MCF 10A (cell line): ENCODE results near the gene NKD1. TPM values are rescaled to one million over a fixed set of nuclear protein-coding genes. Genes with fewer than 3 reads are reported as not detected.
A peak's percentile ranks its signal among the peaks of the same experiment; 100 is the strongest.

Experiments used
- BruUV-seq: library from RNA; stranded (reverse); fragments of 400-500 nt; replicated peaks from 2 replicates; lab custom pipeline; 2021; lab: Mats Ljungman, UMichigan
- CTCF ChIA-PET: fragments of 300-600 bp; sonication (Branson Sonifier 250); formaldehyde crosslinking; extraction: SDS; loops from one replicate; lab custom pipeline; 2021; ENCODE audit warnings: antibody characterized with exemption, inconsistent platforms; lab: Yijun Ruan, JAX
- POLR2A ChIA-PET: fragments of 300-600, 350-650 bp; sonication (Branson Sonifier 250); formaldehyde crosslinking; extraction: SDS; loops from one replicate; lab custom pipeline; 2020; ENCODE audit warnings: antibody characterized with exemption, inconsistent platforms; lab: Yijun Ruan, JAX
- DNase-seq: peaks from one replicate; pipeline ENCODE4 v3.0.0-alpha.2; 2018; ENCODE audit not compliant: unreplicated experiment
- H3K27ac Mint-ChIP-seq: one replicate; pipeline ENCODE4 v1.8.0; 2022; ENCODE audit warnings: mild to moderate bottlenecking, low read depth, mixed read lengths; ENCODE audit not compliant: unreplicated experiment
- H3K27me3 Mint-ChIP-seq: one replicate; pipeline ENCODE4 v1.8.0; 2022; ENCODE audit warnings: mixed read lengths; ENCODE audit not compliant: insufficient read depth, unreplicated experiment
- H3K36me3 Mint-ChIP-seq: one replicate; pipeline ENCODE4 v1.8.0; 2022; ENCODE audit warnings: mild to moderate bottlenecking, moderate library complexity, mixed read lengths; ENCODE audit not compliant: insufficient read depth, unreplicated experiment
- H3K4me1 Mint-ChIP-seq: one replicate; pipeline ENCODE4 v1.8.0; 2022; ENCODE audit warnings: mixed read lengths; ENCODE audit not compliant: insufficient read depth, unreplicated experiment
- H3K4me3 Mint-ChIP-seq: one replicate; pipeline ENCODE4 v1.8.0; 2022; ENCODE audit warnings: mild to moderate bottlenecking, moderate library complexity, mixed read lengths; ENCODE audit not compliant: unreplicated experiment
- H3K9me3 Mint-ChIP-seq: one replicate; pipeline ENCODE4 v1.8.0; 2022; ENCODE audit warnings: mixed read lengths; ENCODE audit not compliant: unreplicated experiment
- intact Hi-C: fragments of 100-400 bp; cut with micrococcal nuclease; formaldehyde crosslinking; loops from 2 replicates; pipeline ENCODE4 v1.14.1; 2022
- total RNA-seq: library from RNA; stranded (reverse); gene quantifications from 2 replicates; pipeline ENCODE4 v1.2.3, GENCODE V29; 2022
- TF ChIP-seq, protein P1 (sequence below): fragments of 200-600 bp; IDR thresholded peaks from one replicate; pipeline ENCODE4 v1.8.0; 2022; ENCODE audit warnings: antibody characterized with exemption, mild to moderate bottlenecking; ENCODE audit not compliant: unreplicated experiment

Gene NKD1
- total RNA-seq, 1 experiment from 2014 or later = 0.07 TPM

DNA sequence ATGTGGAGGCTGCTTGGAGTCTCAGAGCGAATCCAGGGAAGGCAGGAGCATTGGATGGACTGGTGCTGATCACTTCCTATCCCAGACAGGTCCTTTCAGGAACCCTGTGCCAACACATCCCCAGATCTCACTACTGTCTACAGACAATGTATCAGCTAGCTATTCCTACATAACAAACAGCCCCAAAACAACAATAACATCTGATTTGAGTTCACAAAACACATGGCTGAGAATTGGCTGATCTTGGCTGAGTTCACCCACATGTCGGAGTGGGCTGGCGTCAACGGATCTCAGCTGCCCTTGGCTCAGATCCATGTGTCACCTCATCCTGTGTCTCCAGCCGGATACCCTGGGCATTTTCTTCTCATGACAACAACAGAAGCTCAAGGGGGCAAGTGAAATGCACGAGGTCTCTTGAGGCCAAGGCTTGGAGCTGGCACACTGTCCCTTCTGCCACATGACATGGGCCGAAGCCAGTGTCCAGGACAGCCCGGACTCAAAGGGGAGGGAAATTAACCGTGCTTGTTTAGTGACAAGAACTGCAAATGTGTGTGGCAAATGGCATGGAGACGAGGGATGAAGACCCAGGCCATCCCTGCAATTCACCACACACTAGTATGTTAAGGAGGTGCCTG is 114.2 kb downstream of the NKD1 start:
- H3K36me3 Mint-ChIP-seq = no peaks in the 10 kb centered on the region
- TF ChIP-seq, protein P1, sequence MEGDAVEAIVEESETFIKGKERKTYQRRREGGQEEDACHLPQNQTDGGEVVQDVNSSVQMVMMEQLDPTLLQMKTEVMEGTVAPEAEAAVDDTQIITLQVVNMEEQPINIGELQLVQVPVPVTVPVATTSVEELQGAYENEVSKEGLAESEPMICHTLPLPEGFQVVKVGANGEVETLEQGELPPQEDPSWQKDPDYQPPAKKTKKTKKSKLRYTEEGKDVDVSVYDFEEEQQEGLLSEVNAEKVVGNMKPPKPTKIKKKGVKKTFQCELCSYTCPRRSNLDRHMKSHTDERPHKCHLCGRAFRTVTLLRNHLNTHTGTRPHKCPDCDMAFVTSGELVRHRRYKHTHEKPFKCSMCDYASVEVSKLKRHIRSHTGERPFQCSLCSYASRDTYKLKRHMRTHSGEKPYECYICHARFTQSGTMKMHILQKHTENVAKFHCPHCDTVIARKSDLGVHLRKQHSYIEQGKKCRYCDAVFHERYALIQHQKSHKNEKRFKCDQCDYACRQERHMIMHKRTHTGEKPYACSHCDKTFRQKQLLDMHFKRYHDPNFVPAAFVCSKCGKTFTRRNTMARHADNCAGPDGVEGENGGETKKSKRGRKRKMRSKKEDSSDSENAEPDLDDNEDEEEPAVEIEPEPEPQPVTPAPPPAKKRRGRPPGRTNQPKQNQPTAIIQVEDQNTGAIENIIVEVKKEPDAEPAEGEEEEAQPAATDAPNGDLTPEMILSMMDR = no peak
- H3K4me1 Mint-ChIP-seq = no peaks in the 10 kb centered on the region
- no peaks in the 10 kb centered on the region for H3K27me3 Mint-ChIP-seq
- H3K27ac Mint-ChIP-seq = no peak overlapping the region
- no peak for DNase-seq
- ChIA-PET POLR2A (interaction anchor here (0.5 to 1.9 kb wide), 3 partner anchors 132 to 710 kb away, joined by 3 to 4 read pairs (median 4); no protein-coding TSS in a partner anchor), CTCF (interaction anchor here (0.5 to 14.5 kb wide), 13 partner anchors 9 to 320 kb away, joined by 3 to 251 read pairs (median 6); partner anchors contain the start of genes BRD7, CYLD and SNX20)
- H3K9me3 Mint-ChIP-seq = no peaks in the 10 kb centered on the region
- no TSS peak for BruUV-seq
- intact Hi-C loops = no loop called here
- H3K4me3 Mint-ChIP-seq = no peak overlapping the region

DNA sequence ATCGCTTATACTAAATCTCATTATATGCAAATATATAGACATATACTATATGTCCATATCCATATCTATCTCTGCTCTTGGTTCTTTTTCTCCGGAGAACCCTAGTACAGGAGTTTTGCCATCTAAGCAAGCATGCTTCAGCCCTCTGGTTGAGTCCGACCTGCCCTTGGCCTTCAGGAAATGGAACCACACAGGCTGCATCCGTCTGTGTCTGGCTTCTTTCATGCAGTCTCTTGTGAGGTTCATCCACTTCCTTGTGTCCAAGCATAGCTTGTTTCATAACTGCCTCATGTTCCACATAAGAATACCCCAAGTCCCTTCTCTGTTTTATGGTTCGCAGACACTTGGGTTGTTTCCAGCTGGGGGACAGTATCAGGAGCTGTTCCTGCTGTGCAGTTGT is 116.1 kb downstream of the NKD1 start:
- Mint-ChIP-seq H3K4me1 (no peaks in the 10 kb centered on the region), H3K9me3 (no peaks in the 10 kb centered on the region), H3K27me3 (no peaks in the 10 kb centered on the region), H3K4me3 (no peak overlapping the region), H3K27ac (no peak overlapping the region), H3K36me3 (no peaks in the 10 kb centered on the region)
- BruUV-seq = no TSS peak
- intact Hi-C loops = loop anchor here (2.0 kb wide), 2 partner anchors 337 to 639 kb away; partner anchors contain the start of gene CNEP1R1
- no peak for DNase-seq
- TF ChIP-seq, protein P1 = no peak
- POLR2A ChIA-PET = interaction anchor here (1.2 to 1.8 kb wide), 3 partner anchors 10 to 296 kb away, joined by 3 to 5 read pairs (median 5); no protein-coding TSS in a partner anchor
- CTCF ChIA-PET = interaction anchor here (0.6 to 14.5 kb wide), 21 partner anchors 11 to 1362 kb away, joined by 3 to 251 read pairs (median 5); partner anchors contain the start of genes BRD7, CNEP1R1, CYLD and SNX20

DNA sequence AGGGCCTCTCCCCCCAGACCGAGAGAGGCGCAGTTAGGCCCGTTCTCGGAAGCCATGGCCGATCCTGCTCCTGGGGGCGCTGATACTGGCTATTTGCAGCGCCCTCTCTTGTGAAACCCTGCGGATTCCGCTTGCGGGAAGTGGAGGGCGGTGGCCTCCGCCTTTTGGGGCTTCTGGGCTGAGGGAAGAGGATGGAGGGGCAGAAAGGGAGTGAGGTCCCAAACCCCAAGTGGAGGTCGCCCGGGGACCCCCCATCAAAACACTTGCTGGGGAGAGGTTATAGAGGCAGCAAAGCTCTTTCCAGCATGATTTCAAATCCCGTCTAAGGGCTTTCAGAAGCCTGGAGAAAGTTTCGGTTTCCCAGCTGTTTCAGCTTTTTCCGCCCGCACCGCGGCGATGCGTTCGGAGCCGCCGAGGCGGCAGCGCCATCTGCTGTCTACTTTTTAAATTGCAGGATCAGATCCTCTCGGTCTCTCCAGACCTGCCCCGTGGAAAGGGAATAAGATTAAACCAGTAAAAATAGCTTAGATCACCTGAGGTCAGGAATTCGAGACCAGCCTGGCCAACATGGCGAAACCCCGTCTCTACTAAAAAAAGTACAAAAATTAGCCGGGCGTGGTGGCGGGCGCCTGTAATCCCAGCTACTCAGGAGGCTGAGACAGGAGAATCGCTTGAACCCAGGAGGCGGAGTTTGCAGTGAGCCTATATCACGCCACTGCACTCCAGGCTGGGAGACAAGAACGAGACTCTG is 117.1 kb downstream of the NKD1 start:
- DNase-seq = peak; percentile 69
- H3K27me3 Mint-ChIP-seq = no peaks in the 10 kb centered on the region
- ChIA-PET CTCF (interaction anchor here (0.5 to 14.5 kb wide), 66 partner anchors 8 to 1891 kb away, joined by 3 to 251 read pairs (median 4); partner anchors contain the start of genes BRD7, CNEP1R1, CYLD and SNX20), POLR2A (interaction anchor here (0.7 to 1.8 kb wide), 9 partner anchors 78 to 640 kb away, joined by 3 to 5 read pairs (median 4); partner anchors contain the start of gene CNEP1R1)
- no peaks in the 10 kb centered on the region for H3K36me3 Mint-ChIP-seq
- H3K9me3 Mint-ChIP-seq = no peaks in the 10 kb centered on the region
- TF ChIP-seq, protein P1 = peak; percentile 83
- BruUV-seq = no TSS peak
- H3K27ac Mint-ChIP-seq = peak overlapping the region; percentile 39
- no peaks in the 10 kb centered on the region for H3K4me1 Mint-ChIP-seq
- intact Hi-C loops = loop anchor here (1.0 to 2.0 kb wide), 4 partner anchors 291 to 641 kb away; partner anchors contain the start of gene CNEP1R1
- peak overlapping the region; percentile 62 for H3K4me3 Mint-ChIP-seq
